ENCODE measurements around the gene PKLR.

GRCh38 chr1:155300024-155300423 is 1.2 kb downstream of the PKLR start:
- no peak for TF ChIP-seq ATF3 (IDR thresholded peaks at IDR 0.05)
- TF ChIP-seq CTCF (IDR thresholded peaks at IDR 0.05; ENCODE audit: low read depth, low read length, missing input control): no peak
